BE2C (cell line): ENCODE results near the gene NUB1.

ENCODE experiments used
- DNase-seq: peaks from one replicate; pipeline ENCODE4 v3.0.0-alpha.2; 2020
- H3K27me3 ChIP-seq: fragments of 250-450 bp; sonication (Bioruptor Pico); 2 replicates; pipeline ENCODE4 v1.5.1; 2020; ENCODE audit warnings: mild to moderate bottlenecking
- H3K36me3 ChIP-seq: fragments of 250-450 bp; sonication (Bioruptor Pico); 2 replicates; pipeline ENCODE4 v1.5.1; 2020; ENCODE audit warnings: mild to moderate bottlenecking
- H3K4me1 ChIP-seq: fragments of 250-450 bp; sonication (Bioruptor Pico); 2 replicates; pipeline ENCODE4 v1.5.1; 2020
- H3K4me3 ChIP-seq: 2 replicates; pipeline ENCODE4 v1.5.1; 2011; ENCODE audit warnings: low read depth, low read length
- H3K9me3 ChIP-seq: fragments of 250-450 bp; sonication (Bioruptor Pico); 2 replicates; pipeline ENCODE4 v1.5.1; 2020
- TF ChIP-seq, protein P1 (sequence below): IDR thresholded peaks from 2 replicates; pipeline ENCODE4 v1.5.1; 2012; ENCODE audit warnings: mild to moderate bottlenecking, low read depth, low read length

Gene NUB1

DNA sequence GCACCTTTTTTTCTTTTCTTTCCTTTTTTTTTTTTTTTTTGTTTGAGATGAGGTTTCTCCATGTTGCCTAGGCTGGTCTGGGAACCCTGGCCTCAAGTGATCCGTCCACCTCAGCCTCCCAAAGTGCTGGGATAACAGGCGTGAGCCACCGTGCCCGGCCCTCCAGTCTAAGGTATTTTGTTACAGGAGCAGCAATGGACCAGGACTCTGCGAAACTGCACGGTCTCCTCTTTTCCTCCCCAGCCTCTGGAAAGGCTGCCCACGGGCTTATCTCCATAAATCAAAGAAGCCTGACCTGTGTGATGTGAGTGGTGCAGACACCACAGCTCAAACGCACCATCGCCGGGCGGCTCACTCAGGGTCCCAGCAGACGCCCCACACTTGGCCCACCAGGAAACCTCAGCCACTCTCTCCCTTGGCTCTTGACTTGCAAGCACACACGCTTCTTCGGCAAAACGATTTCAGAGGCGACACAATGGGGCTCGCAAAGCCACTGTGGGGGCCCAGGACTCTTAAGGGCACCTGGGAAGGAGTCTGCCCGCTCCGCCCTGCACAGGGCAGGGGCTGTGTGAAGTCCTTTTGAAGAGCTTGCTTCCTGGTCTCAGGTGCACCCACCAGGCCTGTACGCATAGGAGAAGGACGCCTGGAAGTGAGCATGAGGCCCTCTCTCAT, 47.6 kb downstream of the NUB1 start:
- Histone ChIP-seq H3K9me3 (no peaks in the 10 kb centered on the region), H3K4me3 (no peak overlapping the region), H3K27me3 (no peaks in the 10 kb centered on the region), H3K4me1 (no peaks in the 10 kb centered on the region), H3K36me3 (no peaks in the 10 kb centered on the region)
- TF ChIP-seq, protein P1, sequence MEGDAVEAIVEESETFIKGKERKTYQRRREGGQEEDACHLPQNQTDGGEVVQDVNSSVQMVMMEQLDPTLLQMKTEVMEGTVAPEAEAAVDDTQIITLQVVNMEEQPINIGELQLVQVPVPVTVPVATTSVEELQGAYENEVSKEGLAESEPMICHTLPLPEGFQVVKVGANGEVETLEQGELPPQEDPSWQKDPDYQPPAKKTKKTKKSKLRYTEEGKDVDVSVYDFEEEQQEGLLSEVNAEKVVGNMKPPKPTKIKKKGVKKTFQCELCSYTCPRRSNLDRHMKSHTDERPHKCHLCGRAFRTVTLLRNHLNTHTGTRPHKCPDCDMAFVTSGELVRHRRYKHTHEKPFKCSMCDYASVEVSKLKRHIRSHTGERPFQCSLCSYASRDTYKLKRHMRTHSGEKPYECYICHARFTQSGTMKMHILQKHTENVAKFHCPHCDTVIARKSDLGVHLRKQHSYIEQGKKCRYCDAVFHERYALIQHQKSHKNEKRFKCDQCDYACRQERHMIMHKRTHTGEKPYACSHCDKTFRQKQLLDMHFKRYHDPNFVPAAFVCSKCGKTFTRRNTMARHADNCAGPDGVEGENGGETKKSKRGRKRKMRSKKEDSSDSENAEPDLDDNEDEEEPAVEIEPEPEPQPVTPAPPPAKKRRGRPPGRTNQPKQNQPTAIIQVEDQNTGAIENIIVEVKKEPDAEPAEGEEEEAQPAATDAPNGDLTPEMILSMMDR, result no peak
- no peak for DNase-seq

DNA sequence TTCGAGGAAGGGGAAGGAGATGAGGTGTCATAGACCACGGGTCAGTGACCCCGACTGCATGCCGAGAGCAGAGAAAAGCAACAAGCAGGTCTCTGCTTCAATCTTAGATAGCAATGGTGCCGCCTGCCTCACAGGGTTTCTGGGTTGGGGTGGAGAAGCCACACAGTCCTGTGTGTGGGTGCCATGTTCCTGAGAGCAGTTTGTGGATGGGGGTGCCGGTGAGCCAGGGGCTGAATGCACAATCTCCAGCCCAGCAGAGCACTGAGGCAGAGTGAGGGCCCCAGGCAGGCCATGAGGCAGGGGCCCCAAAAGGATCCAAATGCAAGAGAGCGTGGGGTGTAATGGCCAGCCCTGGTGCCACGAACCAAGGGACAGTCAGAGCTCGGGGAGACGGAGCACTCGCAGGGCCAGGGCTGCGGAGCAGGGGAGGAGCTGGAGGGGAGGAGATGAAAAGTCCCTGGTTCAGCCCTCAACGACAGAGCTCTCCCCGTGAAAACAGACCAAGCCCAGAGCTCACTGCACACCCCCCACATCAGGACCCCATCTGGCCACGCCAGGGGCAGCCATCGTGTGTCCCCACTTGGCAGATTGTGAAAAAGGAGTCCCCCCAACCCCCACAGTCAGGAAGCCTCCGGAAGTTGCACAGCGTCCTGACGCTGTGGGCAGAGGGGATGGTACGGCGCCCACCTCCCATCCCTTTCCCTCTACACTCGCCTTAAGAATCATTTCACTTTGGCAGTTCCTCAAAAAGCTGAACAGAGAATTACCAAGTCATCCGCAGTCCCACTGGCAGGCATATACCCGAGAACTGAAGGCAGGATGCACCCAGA, 48.4 kb downstream of the NUB1 start:
- no peaks in the 10 kb centered on the region for H3K4me1 ChIP-seq
- no peak for DNase-seq
- H3K4me3 ChIP-seq, result no peak overlapping the region
- H3K36me3 ChIP-seq, result no peaks in the 10 kb centered on the region
- no peaks in the 10 kb centered on the region for H3K9me3 ChIP-seq
- TF ChIP-seq, protein P1, result no peak
- no peaks in the 10 kb centered on the region for H3K27me3 ChIP-seq

DNA sequence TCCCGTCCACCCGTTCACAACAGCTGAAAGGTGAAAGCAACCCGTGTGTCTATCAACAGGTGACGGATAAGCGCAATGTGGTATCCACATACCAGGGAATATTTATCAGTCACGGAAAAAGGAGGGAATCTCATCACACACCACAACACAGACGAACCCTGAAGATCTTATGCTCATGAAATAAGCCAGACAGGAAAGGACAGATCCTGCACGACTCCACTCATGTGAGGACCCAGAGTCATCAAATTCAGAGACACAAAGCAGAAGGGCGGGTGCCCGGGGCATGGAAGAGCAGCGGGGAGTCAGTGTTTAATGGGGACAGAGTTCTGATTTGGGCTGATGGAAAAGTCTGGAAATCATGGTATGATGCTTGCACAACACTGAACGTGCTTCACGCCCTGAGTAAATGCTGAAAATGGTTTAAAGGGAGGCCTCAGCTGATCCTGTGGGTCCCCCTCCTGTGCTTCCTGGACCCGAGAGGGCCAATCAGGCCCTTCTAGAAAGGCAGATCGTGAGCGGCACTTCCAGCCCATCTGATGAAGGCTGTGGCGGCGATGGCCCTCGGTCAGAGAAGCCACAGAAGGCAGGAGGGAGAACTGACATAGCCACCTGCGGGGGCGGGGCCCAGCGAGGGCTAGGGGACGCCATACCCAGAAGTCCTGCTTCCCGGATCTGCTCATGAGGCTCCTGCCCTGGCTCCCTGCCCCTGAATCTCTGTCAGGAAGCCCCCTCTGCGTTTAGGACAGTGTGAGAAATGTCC, 49.2 kb downstream of the NUB1 start:
- TF ChIP-seq, protein P1, result no peak
- no peak for DNase-seq
- H3K9me3 ChIP-seq, result no peaks in the 10 kb centered on the region
- H3K36me3 ChIP-seq, result no peaks in the 10 kb centered on the region
- H3K4me1 ChIP-seq, result no peaks in the 10 kb centered on the region
- H3K27me3 ChIP-seq, result no peaks in the 10 kb centered on the region
- no peak overlapping the region for H3K4me3 ChIP-seq

DNA sequence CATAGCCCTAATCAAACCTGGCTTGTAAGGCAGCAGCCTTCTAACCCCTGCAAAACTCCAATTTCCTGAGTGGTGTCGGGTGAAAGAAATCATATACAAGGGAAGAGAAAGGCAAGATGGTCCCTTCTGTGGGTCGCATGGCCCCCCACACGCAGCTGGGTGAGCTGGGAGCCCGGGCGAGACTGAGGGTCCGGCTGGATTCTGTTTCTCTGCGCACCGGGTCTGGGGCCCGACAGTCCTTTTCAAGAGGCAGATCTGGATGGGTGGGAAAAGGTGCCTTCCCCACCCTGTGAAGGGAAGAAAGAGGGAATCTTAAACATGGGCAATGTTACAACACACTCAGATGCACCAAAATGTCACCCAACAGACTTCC, 49.7 kb downstream of the NUB1 start:
- Histone ChIP-seq H3K4me1 (no peaks in the 10 kb centered on the region), H3K36me3 (no peaks in the 10 kb centered on the region), H3K4me3 (no peak overlapping the region), H3K9me3 (no peaks in the 10 kb centered on the region), H3K27me3 (no peaks in the 10 kb centered on the region)
- TF ChIP-seq, protein P1, result no peak
- no peak for DNase-seq

DNA sequence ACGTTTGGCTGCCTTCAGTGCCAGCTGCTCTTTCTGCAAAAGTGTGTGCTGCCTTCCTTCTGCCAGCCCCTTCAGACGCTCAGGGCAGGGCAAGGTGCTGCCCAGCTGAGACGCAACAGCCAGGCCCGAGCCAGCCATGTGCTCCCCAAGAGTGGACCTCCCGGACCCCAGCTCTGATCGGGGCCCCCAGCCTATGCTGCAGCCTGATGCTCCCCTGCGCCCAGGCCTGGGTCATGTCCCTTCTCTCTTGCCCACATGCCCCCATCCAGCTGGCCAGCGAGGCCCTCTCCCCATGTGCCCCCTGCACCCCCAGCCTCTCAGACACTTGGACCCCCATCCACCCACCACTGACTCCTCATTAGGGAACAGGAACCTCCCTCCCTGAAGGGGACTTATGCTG, 50.4 kb downstream of the NUB1 start:
- Histone ChIP-seq H3K27me3 (no peaks in the 10 kb centered on the region), H3K4me3 (no peak overlapping the region), H3K9me3 (no peaks in the 10 kb centered on the region), H3K36me3 (no peaks in the 10 kb centered on the region), H3K4me1 (no peaks in the 10 kb centered on the region)
- TF ChIP-seq, protein P1, result no peak
- no peak for DNase-seq
